Measurements from ENCODE around the gene CTSC. TPM values are rescaled to one million over a fixed set of nuclear protein-coding genes. Genes with fewer than 3 reads are reported as not detected.
"Not testable (repeated sequence)": the region's sequence is repeated elsewhere in the genome, so short reads cannot be mapped to it uniquely, and the experiment has no call there.

Gene CTSC
- total and polyA plus RNA-seq, 9 donors: 20.3 to 257 (median 29.2) TPM

DNA sequence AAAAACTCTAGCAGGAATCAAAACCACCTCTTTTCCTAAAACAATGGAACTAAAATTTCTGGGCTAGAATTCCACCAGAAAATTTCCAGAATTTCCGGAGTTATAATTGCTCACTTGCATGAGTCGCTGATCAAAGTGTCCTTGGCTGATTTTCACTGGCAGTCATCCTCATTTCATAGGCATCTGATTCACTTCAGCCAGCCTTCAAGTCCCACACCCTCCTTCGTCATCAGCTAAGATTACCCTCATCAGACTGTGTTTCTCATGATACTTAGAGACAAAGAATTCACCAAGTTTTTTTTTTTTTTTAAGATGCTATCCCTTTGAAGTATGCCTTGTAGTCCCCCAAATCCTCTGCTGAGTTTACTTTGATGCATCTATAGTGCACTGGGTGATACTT, 90.8 kb downstream of the CTSC start:
- Histone ChIP-seq H3K27ac (no peak overlapping the region), H3K27me3 (no peaks in the 10 kb centered on the region), H3K36me3 (no peaks in the 10 kb centered on the region), H3K4me1 (ENCODE audit: insufficient read depth) (no peaks in the 10 kb centered on the region), H3K4me3 (no peak overlapping the region), H3K9me3 (no peaks in the 10 kb centered on the region)
- DNase-seq: no peak
- TF ChIP-seq EP300 (IDR thresholded peaks at IDR 0.05): no peak
- intact Hi-C loops (cut with DNase I): no loop called here
- WGBS, 3 donors: 31 to 56% (median 50%) methylated on average over 3 of the region's 3 CpGs

DNA sequence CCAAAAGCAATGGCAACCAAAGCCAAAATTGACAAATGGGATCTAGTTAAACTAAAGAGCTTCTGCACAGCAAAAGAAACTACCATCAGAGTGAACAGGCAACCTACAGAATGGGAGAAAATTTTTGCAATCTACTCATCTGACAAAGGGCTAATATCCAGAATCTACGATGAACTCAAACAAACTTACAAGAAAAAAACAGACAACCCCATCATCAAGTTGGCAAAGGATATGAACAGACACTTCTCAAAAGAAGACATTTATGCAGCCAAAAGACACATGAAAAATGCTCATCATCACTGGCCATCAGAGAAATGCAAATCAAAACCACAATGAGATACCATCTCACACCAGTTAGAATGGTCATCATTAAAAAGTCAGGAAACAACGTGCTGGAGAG, 92.0 kb downstream of the CTSC start:
- H3K36me3 ChIP-seq; intact Hi-C loops (cut with DNase I); H3K4me1 ChIP-seq (ENCODE audit: insufficient read depth); H3K27me3 ChIP-seq; H3K27ac ChIP-seq; H3K9me3 ChIP-seq; H3K4me3 ChIP-seq; DNase-seq: not testable (repeated sequence)
- WGBS, 3 donors: 92 to 96% (median 93%) methylated on average over 2 of the region's 2 CpGs

Other genes starting within 250 kb of the CTSC start
- 1 to 10 TPM in 6 of 7 donors, under 1 TPM in 1; 0.91 to 4.3 (median 2.4) TPM for gene RAB38, start 162.3 kb downstream of the CTSC start, total RNA-seq
- 1 to 10 TPM; 1.8 to 4.0 TPM for gene RAB38, start 162.3 kb downstream of the CTSC start, polyA plus RNA-seq

Data from ovary (tissue), 9 donors.